Liver (tissue), 9 donors: ENCODE measurements around the gene CACNA1E. TPM values are rescaled to one million over a fixed set of nuclear protein-coding genes. Genes with fewer than 3 reads are reported as not detected.

Source experiments
- DNase-seq: peaks from one replicate; pipeline ENCODE4 v3.0.0-alpha.2; 2017; ENCODE audit warnings: low spot score
- H3K27ac ChIP-seq, 2 donors: one replicate each; pipeline ENCODE4 v1.7.0; 2013; ENCODE audit warnings: inconsistent platforms in 2 of 2, low read length in 2 of 2, control low read depth in 1 of 2, low read depth in 1 of 2, mild to moderate bottlenecking in 1 of 2
- H3K27me3 ChIP-seq, 4 donors: one replicate each; pipeline versions ENCODE4 v1.6.1 to v1.7.0; 2013; ENCODE audit warnings: low read length in 3 of 4, inconsistent platforms in 1 of 4, mild to moderate bottlenecking in 1 of 4, moderate library complexity in 1 of 4; ENCODE audit not compliant: control insufficient read depth in 4 of 4, insufficient read depth in 4 of 4
- H3K36me3 ChIP-seq, 4 donors: one replicate each; pipeline versions ENCODE4 v1.6.1 to v1.7.0; 2013; ENCODE audit warnings: low read length in 3 of 4, mild to moderate bottlenecking in 3 of 4, low read depth in 1 of 4, moderate library complexity in 1 of 4; ENCODE audit not compliant: control insufficient read depth in 4 of 4, insufficient read depth in 3 of 4
- H3K4me1 ChIP-seq, 4 donors: one replicate each; pipeline versions ENCODE4 v1.6.1 to v1.7.0; 2013; ENCODE audit warnings: low read length in 3 of 4, mild to moderate bottlenecking in 3 of 4, moderate library complexity in 1 of 4; ENCODE audit not compliant: control insufficient read depth in 4 of 4, insufficient read depth in 4 of 4
- H3K4me3 ChIP-seq, 3 donors: one replicate each; pipeline versions ENCODE4 v1.6.1 to v1.7.0; 2013; ENCODE audit warnings: low read length in 3 of 3, control low read depth in 1 of 3, low read depth in 1 of 3, mild to moderate bottlenecking in 1 of 3
- H3K9ac ChIP-seq, 2 donors: one replicate each; pipeline ENCODE4 v1.7.0; 2013; ENCODE audit warnings: low read length in 2 of 2, mild to moderate bottlenecking in 2 of 2, moderate library complexity in 2 of 2, control low read depth in 1 of 2, low read depth in 1 of 2
- H3K9me3 ChIP-seq, 4 donors: one replicate each; pipeline versions ENCODE4 v1.6.1 to v1.7.0; 2013; ENCODE audit warnings: low read length in 3 of 4; ENCODE audit not compliant: control insufficient read depth in 4 of 4
- EGR1 ChIP-seq, 2 donors: IDR thresholded peaks; 2 replicates each; pipeline ENCODE4 v1.6.1; 2016 to 2018; ENCODE audit warnings: antibody characterized with exemption in 2 of 2, low read depth in 2 of 2
- FOXA1 ChIP-seq: IDR thresholded peaks from 2 replicates; pipeline ENCODE4 v1.6.1; 2016; ENCODE audit warnings: antibody characterized with exemption
- FOXA2 ChIP-seq: IDR thresholded peaks from 2 replicates; pipeline ENCODE4 v1.6.1; 2016; ENCODE audit warnings: antibody characterized with exemption
- GABPA ChIP-seq, 2 donors: IDR thresholded peaks in 1 of 2; conservative IDR thresholded peaks in 1 of 2; 2 replicates each; pipeline ENCODE4 v1.6.1; 2016; ENCODE audit warnings: antibody characterized with exemption in 2 of 2, mild to moderate bottlenecking in 1 of 2, moderate library complexity in 1 of 2
- JUND ChIP-seq, 2 donors: IDR thresholded peaks; 2 replicates each; pipeline ENCODE4 v1.6.1; 2016; ENCODE audit warnings: antibody characterized with exemption in 2 of 2
- NR2F2 ChIP-seq: IDR thresholded peaks from 2 replicates; pipeline ENCODE4 v1.6.1; 2016; ENCODE audit warnings: antibody characterized with exemption
- REST ChIP-seq: IDR thresholded peaks from 2 replicates; pipeline ENCODE4 v1.6.1; 2016; ENCODE audit warnings: antibody characterized with exemption, mild to moderate bottlenecking
- RXRA ChIP-seq, 2 donors: IDR thresholded peaks; 2 replicates each; pipeline ENCODE4 v1.6.1; 2017 to 2018; ENCODE audit warnings: antibody characterized with exemption in 2 of 2, mild to moderate bottlenecking in 1 of 2
- SP1 ChIP-seq: IDR thresholded peaks from 2 replicates; pipeline ENCODE4 v1.6.1; 2018; ENCODE audit warnings: antibody characterized with exemption, mild to moderate bottlenecking
- TAF1 ChIP-seq: conservative IDR thresholded peaks from 2 replicates; pipeline ENCODE4 v1.6.1; 2016; ENCODE audit warnings: antibody characterized with exemption, mild to moderate bottlenecking
- YY1 ChIP-seq: IDR thresholded peaks from 2 replicates; pipeline ENCODE4 v1.6.1; 2016; ENCODE audit warnings: antibody characterized with exemption, mild to moderate bottlenecking
- ZBTB33 ChIP-seq: IDR thresholded peaks from 2 replicates; pipeline ENCODE4 v1.6.1; 2016; ENCODE audit warnings: antibody characterized with exemption
- WGBS: extraction: QIAGEN DNeasy Blood & Tissue Kit; methylation state at CpG from one replicate; pipeline ENCODE4 v1.1.7; 2013; 5-methylcytosine and 5-hydroxymethylcytosine counted together
- polyA plus RNA-seq, 2 donors: library from polyadenylated mRNA; stranded (reverse) in 1 of 2; unstranded in 1 of 2; fragments of 200-250 nt in 1 of 2; fragments of >200 nt in 1 of 2; fragmentation: Nextera tagmentation in 1 of 2; extraction: Ambion mirVana in 1 of 2; gene quantifications; one replicate each; pipeline versions ENCODE4 v1.2.1 to v1.2.3, GENCODE V29; 2013 to 2015
- total RNA-seq, 2 donors: library from RNA; depleted of rRNA; stranded (reverse); fragments of >200 nt; gene quantifications; one replicate each; pipeline ENCODE4 v1.2.3, GENCODE V29; 2014
- TF ChIP-seq, protein P1 (sequence below): fragments of 150-350 bp; IDR thresholded peaks from 2 replicates; pipeline ENCODE4 v1.5.1; 2017; ENCODE audit warnings: improper control_type of control experiment, low read depth, low read length; ENCODE audit not compliant: missing input control
- TF ChIP-seq, protein P2 (sequence below): IDR thresholded peaks from 2 replicates; pipeline ENCODE4 v1.6.1; 2016; ENCODE audit warnings: antibody characterized with exemption
- donor health status: healthy.
- donor health status: healthy.
- donor health status: healthy.
- donor health status: healthy.
- donor health status: healthy.

CACNA1E gene
- total and polyA plus RNA-seq, 4 donors: under 0.01 to 0.08 (median 0.01) TPM; not detected in 1

DNA sequence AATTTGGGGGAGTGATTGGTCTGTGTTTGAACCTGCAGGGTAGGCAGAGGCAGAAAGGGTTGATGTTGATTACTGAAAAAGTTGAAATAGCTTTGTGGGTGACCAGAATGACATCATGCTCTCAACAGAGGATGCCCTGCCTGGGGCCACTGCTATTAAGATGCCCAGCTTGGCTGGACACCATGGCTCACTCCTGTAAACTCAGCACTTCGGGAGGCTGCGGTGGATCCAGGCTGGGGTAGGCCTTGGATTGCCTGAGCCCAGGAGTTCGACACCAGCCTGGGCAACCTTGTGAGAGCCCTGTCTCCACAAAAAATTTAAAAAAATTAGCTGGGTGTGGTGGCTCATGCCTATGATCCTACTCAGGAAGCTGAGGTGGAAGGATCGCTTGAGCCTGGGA is 42.8 kb upstream of the CACNA1E start:
- H3K27me3 ChIP-seq: no peaks in the 10 kb centered on the region
- H3K27ac ChIP-seq: no peak overlapping the region
- WGBS: 91% methylated on average over 4 of the region's 4 CpGs
- DNase-seq: no peak
- no peaks in the 10 kb centered on the region for H3K36me3 ChIP-seq
- TF ChIP-seq FOXA2 (no peak), REST (no peak), NR2F2 (no peak), JUND (IDR thresholded peaks at IDR 0.05) (no peak)
- no peak overlapping the region for H3K9ac ChIP-seq
- H3K4me3 ChIP-seq: no peak overlapping the region
- no peaks in the 10 kb centered on the region for H3K4me1 ChIP-seq
- no peaks in the 10 kb centered on the region for H3K9me3 ChIP-seq

DNA sequence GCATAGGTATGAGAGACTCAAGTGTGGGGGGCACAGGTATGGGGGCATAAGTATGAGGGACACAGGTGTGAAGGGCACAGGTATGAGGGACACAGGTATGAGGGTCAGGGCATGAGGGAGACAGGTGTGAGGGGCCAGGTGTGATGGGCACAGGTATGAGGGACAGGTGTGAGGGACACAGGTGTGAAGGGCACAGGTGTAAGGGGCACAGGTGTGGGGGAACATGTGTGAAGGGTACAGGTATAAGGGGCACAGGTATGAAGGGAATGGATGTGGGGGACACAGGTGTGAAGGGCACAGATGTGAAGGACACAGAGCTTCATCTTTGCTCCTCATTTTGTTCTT is 41.2 kb upstream of the CACNA1E start:
- Histone ChIP-seq H3K9me3 (no peaks in the 10 kb centered on the region), H3K4me3 (no peak overlapping the region), H3K36me3 (no peaks in the 10 kb centered on the region), H3K27me3 (no peaks in the 10 kb centered on the region), H3K27ac (no peak overlapping the region), H3K4me1 (no peaks in the 10 kb centered on the region), H3K9ac (no peak overlapping the region)
- TF ChIP-seq JUND (IDR thresholded peaks at IDR 0.05) (no peak), SP1 (no peak), GABPA (IDR thresholded peaks at IDR 0.05 in 1 of 2, conservative IDR thresholded peaks at IDR 0.05 in 1 of 2) (no peak), EGR1 (IDR thresholded peaks at IDR 0.05; ENCODE audit: low read depth in 2 of 2) (no peak), FOXA1 (no peak), YY1 (no peak), ZBTB33 (no peak), FOXA2 (no peak), TAF1 (no peak), RXRA (IDR thresholded peaks at IDR 0.05) (no peak), REST (no peak)
- TF ChIP-seq, protein P1, sequence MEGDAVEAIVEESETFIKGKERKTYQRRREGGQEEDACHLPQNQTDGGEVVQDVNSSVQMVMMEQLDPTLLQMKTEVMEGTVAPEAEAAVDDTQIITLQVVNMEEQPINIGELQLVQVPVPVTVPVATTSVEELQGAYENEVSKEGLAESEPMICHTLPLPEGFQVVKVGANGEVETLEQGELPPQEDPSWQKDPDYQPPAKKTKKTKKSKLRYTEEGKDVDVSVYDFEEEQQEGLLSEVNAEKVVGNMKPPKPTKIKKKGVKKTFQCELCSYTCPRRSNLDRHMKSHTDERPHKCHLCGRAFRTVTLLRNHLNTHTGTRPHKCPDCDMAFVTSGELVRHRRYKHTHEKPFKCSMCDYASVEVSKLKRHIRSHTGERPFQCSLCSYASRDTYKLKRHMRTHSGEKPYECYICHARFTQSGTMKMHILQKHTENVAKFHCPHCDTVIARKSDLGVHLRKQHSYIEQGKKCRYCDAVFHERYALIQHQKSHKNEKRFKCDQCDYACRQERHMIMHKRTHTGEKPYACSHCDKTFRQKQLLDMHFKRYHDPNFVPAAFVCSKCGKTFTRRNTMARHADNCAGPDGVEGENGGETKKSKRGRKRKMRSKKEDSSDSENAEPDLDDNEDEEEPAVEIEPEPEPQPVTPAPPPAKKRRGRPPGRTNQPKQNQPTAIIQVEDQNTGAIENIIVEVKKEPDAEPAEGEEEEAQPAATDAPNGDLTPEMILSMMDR: no peak
- TF ChIP-seq, protein P2, sequence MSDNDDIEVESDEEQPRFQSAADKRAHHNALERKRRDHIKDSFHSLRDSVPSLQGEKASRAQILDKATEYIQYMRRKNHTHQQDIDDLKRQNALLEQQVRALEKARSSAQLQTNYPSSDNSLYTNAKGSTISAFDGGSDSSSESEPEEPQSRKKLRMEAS: no peak
- DNase-seq: no peak
